ENCODE data around the gene TSPYL2. TPM values are rescaled to one million over a fixed set of nuclear protein-coding genes. Genes with fewer than 3 reads are reported as not detected.

Gene TSPYL2
- polyA plus RNA-seq, 2 of the 4 experiments (the other 2 are of a cell fraction) = 24.9 to 27.2 TPM

- TF ChIP-seq ESRRA (IDR thresholded peaks at IDR 0.05; ENCODE audit: borderline replicate concordance, low read length) (no peak), JUNB (IDR thresholded peaks at IDR 0.05) (no peak), EHF (CRISPR knock-in tag; IDR thresholded peaks at IDR 0.05) (no peak)
Observed at GRCh38 chrX:53084863-53085262, 2.7 kb downstream of the TSPYL2 start (continued).

- peaks cover 14% of the 10 kb centered on the region for H3K4me1 ChIP-seq
- no peak for ATAC-seq
- no peak overlapping the region for H3K4me3 ChIP-seq
- ChIA-PET POLR2A (no interaction called here), CTCF (no interaction called here)
- no peak overlapping the region; a peak in 1 of 6 replicates for H3K27ac ChIP-seq
- no peaks in the 10 kb centered on the region for H3K9me3 ChIP-seq
- WGBS (ENCODE audit: missing lambda C conversion rate) = 92% methylated on average over 17 of the region's 17 CpGs
- DNase-seq (ENCODE audit: low read depth in 1 of 2, low spot score in 1 of 2) = no peak
- TF ChIP-seq FOSB (CRISPR knock-in tag; IDR thresholded peaks at IDR 0.05) (no peak), HOXB5 (CRISPR knock-in tag; IDR thresholded peaks at IDR 0.05) (no peak), E2F6 (IDR thresholded peaks at IDR 0.05; ENCODE audit: borderline replicate concordance, low read depth) (no peak), RFX5 (IDR thresholded peaks at IDR 0.05) (no peak), NPAS2 (CRISPR knock-in tag; IDR thresholded peaks at IDR 0.05; ENCODE audit: borderline replicate concordance) (no peak), HMGXB4 (CRISPR knock-in tag; IDR thresholded peaks at IDR 0.05; ENCODE audit: borderline replicate concordance) (no peak), RARB (CRISPR knock-in tag; IDR thresholded peaks at IDR 0.05) (no peak), MAFK (IDR thresholded peaks at IDR 0.05; ENCODE audit: partially characterized antibody) (no peak), ZFP36 (IDR thresholded peaks at IDR 0.05; ENCODE audit: borderline replicate concordance, partially characterized antibody) (no peak), CEBPB (IDR thresholded peaks at IDR 0.05) (no peak)
- no peak overlapping the region for H3K4me2 ChIP-seq
- peak; percentile 7 for FAIRE-seq
Observed at GRCh38 chrX:53085661-53086229, 3.6 kb downstream of the TSPYL2 start.

- peaks cover 10% of the 10 kb centered on the region; the same call in 2 of the 3 replicates for H3K4me1 ChIP-seq
- 53% methylated on average over 4 of the region's 6 CpGs for WGBS (ENCODE audit: missing lambda C conversion rate)
- H3K4me3 ChIP-seq = no peak overlapping the region
- H3K9me3 ChIP-seq = no peaks in the 10 kb centered on the region
- peak overlapping the region; percentile 23; the same call in 1 of the 3 replicates for H3K4me2 ChIP-seq
- ChIA-PET CTCF (interaction anchor here (0.8 to 1.5 kb wide), 2 partner anchors 15 to 83 kb away, joined by 3 to 5 read pairs; no protein-coding TSS in a partner anchor), POLR2A (interaction anchor here (0.8 kb wide), 1 partner anchor 13 kb away, joined by 4 read pairs; no protein-coding TSS in a partner anchor)
- no peak for ATAC-seq
- no peak overlapping the region; a peak in 1 of 6 replicates for H3K27ac ChIP-seq
- no peak for FAIRE-seq
- DNase-seq (ENCODE audit: low read depth in 1 of 2, low spot score in 1 of 2) = no peak
- TF ChIP-seq RCOR1 (IDR thresholded peaks at IDR 0.05; ENCODE audit: low read depth, low read length) (no peak), GATA3 (IDR thresholded peaks at IDR 0.05; ENCODE audit: borderline replicate concordance) (no peak), SREBF2 (IDR thresholded peaks at IDR 0.05) (no peak), EHF (CRISPR knock-in tag; IDR thresholded peaks at IDR 0.05) (no peak), KDM1A (IDR thresholded peaks at IDR 0.05; ENCODE audit: low read depth) (no peak), CBX2 (IDR thresholded peaks at IDR 0.05; ENCODE audit: borderline replicate concordance, low read depth) (no peak), HMGXB4 (CRISPR knock-in tag; IDR thresholded peaks at IDR 0.05; ENCODE audit: borderline replicate concordance) (no peak), TP53 (CRISPR knock-in tag; IDR thresholded peaks at IDR 0.05) (no peak), HOXB5 (CRISPR knock-in tag; IDR thresholded peaks at IDR 0.05) (no peak), NPAS2 (CRISPR knock-in tag; IDR thresholded peaks at IDR 0.05; ENCODE audit: borderline replicate concordance) (no peak), CHD2 (IDR thresholded peaks at IDR 0.05; ENCODE audit: low read length, partially characterized antibody) (no peak), TFCP2L1 (CRISPR knock-in tag; IDR thresholded peaks at IDR 0.05) (no peak)
- TF ChIP-seq, protein P1, sequence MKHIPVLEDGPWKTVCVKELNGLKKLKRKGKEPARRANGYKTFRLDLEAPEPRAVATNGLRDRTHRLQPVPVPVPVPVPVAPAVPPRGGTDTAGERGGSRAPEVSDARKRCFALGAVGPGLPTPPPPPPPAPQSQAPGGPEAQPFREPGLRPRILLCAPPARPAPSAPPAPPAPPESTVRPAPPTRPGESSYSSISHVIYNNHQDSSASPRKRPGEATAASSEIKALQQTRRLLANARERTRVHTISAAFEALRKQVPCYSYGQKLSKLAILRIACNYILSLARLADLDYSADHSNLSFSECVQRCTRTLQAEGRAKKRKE (CRISPR knock-in tag; IDR thresholded peaks at IDR 0.05; ENCODE audit: low read depth) = no peak
- TF ChIP-seq, protein P2, sequence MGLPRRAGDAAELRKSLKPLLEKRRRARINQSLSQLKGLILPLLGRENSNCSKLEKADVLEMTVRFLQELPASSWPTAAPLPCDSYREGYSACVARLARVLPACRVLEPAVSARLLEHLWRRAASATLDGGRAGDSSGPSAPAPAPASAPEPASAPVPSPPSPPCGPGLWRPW (IDR thresholded peaks at IDR 0.05) = no peak
- TF ChIP-seq, protein P3, sequence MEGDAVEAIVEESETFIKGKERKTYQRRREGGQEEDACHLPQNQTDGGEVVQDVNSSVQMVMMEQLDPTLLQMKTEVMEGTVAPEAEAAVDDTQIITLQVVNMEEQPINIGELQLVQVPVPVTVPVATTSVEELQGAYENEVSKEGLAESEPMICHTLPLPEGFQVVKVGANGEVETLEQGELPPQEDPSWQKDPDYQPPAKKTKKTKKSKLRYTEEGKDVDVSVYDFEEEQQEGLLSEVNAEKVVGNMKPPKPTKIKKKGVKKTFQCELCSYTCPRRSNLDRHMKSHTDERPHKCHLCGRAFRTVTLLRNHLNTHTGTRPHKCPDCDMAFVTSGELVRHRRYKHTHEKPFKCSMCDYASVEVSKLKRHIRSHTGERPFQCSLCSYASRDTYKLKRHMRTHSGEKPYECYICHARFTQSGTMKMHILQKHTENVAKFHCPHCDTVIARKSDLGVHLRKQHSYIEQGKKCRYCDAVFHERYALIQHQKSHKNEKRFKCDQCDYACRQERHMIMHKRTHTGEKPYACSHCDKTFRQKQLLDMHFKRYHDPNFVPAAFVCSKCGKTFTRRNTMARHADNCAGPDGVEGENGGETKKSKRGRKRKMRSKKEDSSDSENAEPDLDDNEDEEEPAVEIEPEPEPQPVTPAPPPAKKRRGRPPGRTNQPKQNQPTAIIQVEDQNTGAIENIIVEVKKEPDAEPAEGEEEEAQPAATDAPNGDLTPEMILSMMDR (IDR thresholded peaks at IDR 0.05) = no peak
Observed at GRCh38 chrX:53086464-53086863, 4.3 kb downstream of the TSPYL2 start.
